ENCODE results near the gene DHRS12. TPM values are rescaled to one million over a fixed set of nuclear protein-coding genes. Genes with fewer than 3 reads are reported as not detected.

DHRS12 gene
- total and polyA plus RNA-seq, 2 donors from 2014 or later: 20.4 to 36.1 TPM

DNA sequence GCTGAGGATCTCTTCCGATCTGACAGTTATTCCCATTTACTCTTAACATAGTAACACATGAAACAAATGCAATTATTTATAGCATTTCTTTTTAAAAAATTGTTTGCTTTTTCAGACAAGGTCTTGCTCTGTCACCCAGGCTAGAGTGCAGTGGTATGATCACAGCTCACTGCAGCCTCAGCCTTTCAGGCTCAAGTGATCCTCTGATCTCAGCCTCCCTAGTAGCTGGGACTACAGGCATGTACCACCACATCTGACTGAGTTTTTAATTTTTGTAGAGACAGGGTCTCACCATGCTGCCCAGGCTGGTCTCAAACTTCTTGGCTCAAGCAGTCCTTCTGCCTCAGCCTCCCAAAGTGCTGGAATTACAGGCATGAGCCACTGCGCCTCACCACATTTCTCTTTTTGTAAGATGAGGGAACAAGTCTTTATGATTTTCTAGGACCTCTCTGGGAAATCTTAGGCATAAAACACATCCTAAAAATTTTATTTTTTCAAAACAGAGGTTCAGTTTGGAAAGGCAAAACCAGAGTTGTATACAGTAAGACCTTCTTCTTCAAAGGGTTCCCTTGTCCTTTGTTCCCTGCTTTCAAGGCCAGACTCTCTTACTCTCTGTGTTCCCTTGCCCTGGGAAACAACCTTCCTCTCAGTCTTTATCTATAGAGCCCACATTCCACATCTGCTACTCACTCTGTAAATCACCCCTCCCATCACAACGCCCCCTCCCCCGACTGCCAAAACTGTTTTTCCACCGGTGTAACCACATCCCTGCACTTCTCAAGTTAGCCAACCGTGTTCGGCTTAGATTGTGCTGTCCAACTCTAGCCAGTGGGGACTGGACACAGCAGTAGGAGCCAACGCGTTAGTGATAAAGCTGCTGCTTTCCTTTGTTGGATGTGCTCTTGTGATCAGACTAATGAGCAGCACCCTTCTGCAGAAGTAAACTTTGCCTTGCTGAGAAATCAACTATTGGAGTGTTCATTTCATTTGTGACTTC is 56.2 kb downstream of the DHRS12 start:
- Histone ChIP-seq H3K27me3 (ENCODE audit: control insufficient read depth, insufficient read depth, low read length) (no peaks in the 10 kb centered on the region), H3K9ac (ENCODE audit: low read length in 3 of 3) (no peak overlapping the region), H3K9me3 (ENCODE audit: control insufficient read depth in 2 of 3, insufficient read depth in 1 of 3, low read length in 3 of 3) (peaks cover 0 to 10% (median 0%) of the 10 kb centered on the region in 3 donors), H3K27ac (ENCODE audit: low read depth in 2 of 2, low read length in 2 of 2) (no peak overlapping the region), H3K4me3 (ENCODE audit: low read length in 3 of 3) (no peak overlapping the region), H3K36me3 (ENCODE audit: control insufficient read depth in 2 of 3, insufficient read depth in 3 of 3, low read length in 3 of 3) (peaks cover 0 to 8% (median 5%) of the 10 kb centered on the region in 3 donors), H3K4me1 (ENCODE audit: control insufficient read depth in 2 of 3, insufficient read depth in 2 of 3, low read depth in 1 of 3, low read length in 3 of 3) (no peaks in the 10 kb centered on the region)
- DNase-seq (no peak), FAIRE-seq (no peak)
- TF ChIP-seq, protein P1, sequence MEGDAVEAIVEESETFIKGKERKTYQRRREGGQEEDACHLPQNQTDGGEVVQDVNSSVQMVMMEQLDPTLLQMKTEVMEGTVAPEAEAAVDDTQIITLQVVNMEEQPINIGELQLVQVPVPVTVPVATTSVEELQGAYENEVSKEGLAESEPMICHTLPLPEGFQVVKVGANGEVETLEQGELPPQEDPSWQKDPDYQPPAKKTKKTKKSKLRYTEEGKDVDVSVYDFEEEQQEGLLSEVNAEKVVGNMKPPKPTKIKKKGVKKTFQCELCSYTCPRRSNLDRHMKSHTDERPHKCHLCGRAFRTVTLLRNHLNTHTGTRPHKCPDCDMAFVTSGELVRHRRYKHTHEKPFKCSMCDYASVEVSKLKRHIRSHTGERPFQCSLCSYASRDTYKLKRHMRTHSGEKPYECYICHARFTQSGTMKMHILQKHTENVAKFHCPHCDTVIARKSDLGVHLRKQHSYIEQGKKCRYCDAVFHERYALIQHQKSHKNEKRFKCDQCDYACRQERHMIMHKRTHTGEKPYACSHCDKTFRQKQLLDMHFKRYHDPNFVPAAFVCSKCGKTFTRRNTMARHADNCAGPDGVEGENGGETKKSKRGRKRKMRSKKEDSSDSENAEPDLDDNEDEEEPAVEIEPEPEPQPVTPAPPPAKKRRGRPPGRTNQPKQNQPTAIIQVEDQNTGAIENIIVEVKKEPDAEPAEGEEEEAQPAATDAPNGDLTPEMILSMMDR (IDR thresholded peaks at IDR 0.05; ENCODE audit: borderline replicate concordance, extremely low read depth, insufficient read depth): no peak
- intact Hi-C loops (cut with DNase I): no loop called here

DNA sequence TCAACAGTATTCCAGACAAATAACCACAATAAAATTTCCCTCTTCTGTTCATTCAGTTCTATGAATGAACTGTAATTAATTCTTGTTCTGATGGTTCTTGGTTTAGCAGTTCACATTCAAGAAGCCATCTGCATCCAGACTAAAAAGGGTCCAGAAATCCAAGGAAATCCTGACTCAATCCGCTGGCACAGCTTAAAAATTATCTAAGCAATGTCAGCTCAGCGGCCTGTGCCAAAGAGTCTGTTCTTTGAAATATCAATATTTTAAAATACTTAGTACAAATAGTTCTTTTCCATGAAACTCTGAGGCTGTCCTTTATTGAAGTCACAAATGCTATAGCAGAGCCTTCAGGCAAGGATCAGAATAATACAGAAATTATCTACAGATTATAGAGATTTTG is 57.2 kb downstream of the DHRS12 start:
- H3K9ac ChIP-seq (ENCODE audit: low read length in 3 of 3): no peak overlapping the region
- intact Hi-C loops (cut with DNase I): no loop called here
- peaks cover 0 to 5% (median 0%) of the 10 kb centered on the region in 3 donors for H3K36me3 ChIP-seq (ENCODE audit: control insufficient read depth in 2 of 3, insufficient read depth in 3 of 3, low read length in 3 of 3)
- FAIRE-seq (no peak), DNase-seq (no peak)
- peaks cover 0 to 10% (median 0%) of the 10 kb centered on the region in 3 donors for H3K9me3 ChIP-seq (ENCODE audit: control insufficient read depth in 2 of 3, insufficient read depth in 1 of 3, low read length in 3 of 3)
- no peaks in the 10 kb centered on the region for H3K4me1 ChIP-seq (ENCODE audit: control insufficient read depth in 2 of 3, insufficient read depth in 2 of 3, low read depth in 1 of 3, low read length in 3 of 3)
- no peaks in the 10 kb centered on the region for H3K27me3 ChIP-seq (ENCODE audit: control insufficient read depth, insufficient read depth, low read length)
- no peak overlapping the region for H3K27ac ChIP-seq (ENCODE audit: low read depth in 2 of 2, low read length in 2 of 2)
- H3K4me3 ChIP-seq (ENCODE audit: low read length in 3 of 3): no peak overlapping the region
- TF ChIP-seq, protein P1 (IDR thresholded peaks at IDR 0.05; ENCODE audit: borderline replicate concordance, extremely low read depth, insufficient read depth): no peak

- Histone ChIP-seq H3K9me3 (ENCODE audit: control insufficient read depth in 2 of 3, insufficient read depth in 1 of 3, low read length in 3 of 3) (peaks cover 0 to 10% (median 0%) of the 10 kb centered on the region in 3 donors), H3K27me3 (ENCODE audit: control insufficient read depth, insufficient read depth, low read length) (no peaks in the 10 kb centered on the region), H3K4me1 (ENCODE audit: control insufficient read depth in 2 of 3, insufficient read depth in 2 of 3, low read depth in 1 of 3, low read length in 3 of 3) (no peaks in the 10 kb centered on the region), H3K4me3 (ENCODE audit: low read length in 3 of 3) (no peak overlapping the region), H3K27ac (ENCODE audit: low read depth in 2 of 2, low read length in 2 of 2) (no peak overlapping the region), H3K36me3 (ENCODE audit: control insufficient read depth in 2 of 3, insufficient read depth in 3 of 3, low read length in 3 of 3) (peaks cover 0 to 7% (median 6%) of the 10 kb centered on the region in 3 donors), H3K9ac (ENCODE audit: low read length in 3 of 3) (no peak overlapping the region)
- intact Hi-C loops (cut with DNase I): no loop called here
- DNase-seq (no peak), FAIRE-seq (no peak)
- TF ChIP-seq, protein P1 (IDR thresholded peaks at IDR 0.05; ENCODE audit: borderline replicate concordance, extremely low read depth, insufficient read depth): no peak
These were observed 58.7 kb downstream of the DHRS12 start for GRCh38 chr13:51745243-51745642.

All from kidney (tissue), 14 donors.